ENCODE measurements around the gene SMYD4.
A peak's percentile ranks its signal among the peaks of the same experiment; 100 is the strongest.
"Not testable (repeated sequence)": the region's sequence is repeated elsewhere in the genome, so short reads cannot be mapped to it uniquely, and the experiment has no call there.

The SMYD4 gene

GRCh38 chr17:1829216-1829591 lies 498 bp downstream of the SMYD4 start:
- DNase-seq: no peak

DNA sequence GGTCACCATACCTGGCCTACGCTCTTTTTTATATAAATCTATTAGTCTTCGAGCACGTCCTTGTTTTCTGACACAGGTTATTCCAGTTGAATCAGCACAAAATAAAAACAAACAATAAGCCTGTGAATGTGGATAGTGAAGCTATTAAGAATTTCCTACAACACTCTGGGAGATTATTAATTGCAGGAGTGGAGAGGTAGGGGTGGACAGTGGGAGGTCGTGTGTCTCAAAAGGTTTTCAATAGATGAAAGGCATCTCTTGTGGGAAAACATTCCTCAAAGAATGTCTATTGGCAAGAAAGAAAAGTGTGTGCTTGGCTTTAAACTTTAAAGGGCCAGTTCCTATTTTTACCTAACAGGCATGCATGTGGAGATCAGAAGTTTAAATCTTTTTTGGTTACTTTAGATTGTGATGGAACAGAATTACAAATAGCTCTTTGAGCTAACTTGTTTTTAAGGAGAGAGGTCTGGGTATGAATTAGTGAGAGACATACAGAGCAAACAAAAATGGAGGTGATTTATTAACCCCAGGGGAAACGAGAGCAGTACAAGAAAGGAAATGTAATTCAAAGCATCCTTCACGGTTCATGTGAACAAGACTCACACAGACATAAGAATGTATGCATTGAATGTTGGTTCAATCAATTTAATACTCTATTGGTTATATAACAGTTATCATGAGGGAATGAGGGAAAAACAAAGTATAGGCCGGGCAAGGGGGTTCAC lies 9.0 kb downstream of the SMYD4 start:
- peak; percentile 13 for DNase-seq

DNA sequence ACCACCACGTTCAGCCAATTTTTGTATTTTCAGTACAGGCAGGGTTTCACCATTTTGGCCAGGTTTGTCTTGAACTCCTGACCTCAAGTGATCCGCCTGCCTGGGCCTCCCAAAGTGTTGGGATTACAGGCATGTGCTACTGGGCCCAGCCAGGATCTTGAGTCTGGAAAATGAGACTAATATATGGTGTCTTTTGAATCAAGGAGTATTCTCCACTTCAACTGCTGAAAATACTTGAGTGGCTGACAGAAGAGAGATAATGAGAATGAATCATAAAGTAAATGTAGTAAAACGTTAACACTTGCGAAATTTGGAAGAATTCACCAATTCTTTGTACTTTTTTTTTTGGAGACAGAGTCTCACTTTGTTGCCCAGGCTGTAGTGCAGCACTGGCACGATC lies 16.6 kb downstream of the SMYD4 start:
- no peak for DNase-seq

DNA sequence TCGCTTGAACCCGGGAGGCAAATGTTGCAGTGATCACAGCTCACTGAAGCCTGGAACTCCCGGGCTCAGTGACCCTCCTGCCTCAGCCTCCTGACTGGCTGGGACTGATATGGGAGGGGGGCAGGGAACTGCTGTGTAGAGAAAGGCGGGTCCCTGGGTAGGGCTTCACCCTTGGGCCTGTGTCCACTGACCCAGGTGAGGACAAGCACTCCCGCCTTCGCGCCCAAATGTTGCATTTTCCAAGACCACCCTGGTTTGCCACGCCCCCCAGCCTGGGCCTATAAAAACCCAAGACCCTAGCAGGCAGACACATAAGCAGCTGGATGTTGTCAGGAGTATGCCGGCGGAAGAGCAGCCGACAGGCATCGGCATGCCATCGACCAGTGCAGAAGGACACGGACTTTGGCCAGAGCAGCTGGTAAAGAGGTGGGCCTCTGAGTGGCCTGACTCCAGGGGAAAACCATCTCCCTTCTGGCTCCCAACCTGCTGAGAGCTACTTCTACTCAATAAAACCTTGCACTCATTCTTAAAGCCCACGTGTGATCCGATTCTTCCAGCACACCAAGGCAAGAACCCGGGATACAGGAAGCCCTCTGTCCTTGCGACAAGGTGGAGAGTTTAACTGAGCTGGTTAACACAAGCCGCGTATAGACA lies 19.1 kb downstream of the SMYD4 start:
- DNase-seq: no peak

GRCh38 chr17:1809815-1810214 lies 19.9 kb downstream of the SMYD4 start:
- not testable (repeated sequence) for DNase-seq

DNA sequence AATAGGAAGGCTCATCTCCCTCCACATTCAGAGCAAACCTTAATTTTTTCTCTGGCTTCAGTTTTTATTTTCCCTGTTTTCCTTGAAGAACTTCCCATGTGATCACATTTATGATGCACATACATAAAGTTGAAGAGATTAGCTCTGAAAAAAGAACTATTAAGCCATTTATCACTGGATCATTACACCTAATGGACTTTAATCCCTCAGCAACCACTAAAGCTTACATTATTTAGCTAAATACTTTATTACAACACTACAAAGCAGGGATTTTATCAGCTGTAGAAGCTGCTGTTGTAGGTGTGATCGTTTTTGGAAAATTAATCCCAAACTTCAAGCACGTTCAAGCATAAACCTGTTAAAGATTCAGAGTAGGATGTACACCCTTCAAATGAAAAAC lies 21.1 kb downstream of the SMYD4 start:
- DNase-seq: no peak

- no peak for DNase-seq
These were observed 21.8 kb downstream of the SMYD4 start for GRCh38 chr17:1807890-1808289.

- DNase-seq: no peak
These were observed 26.4 kb downstream of the SMYD4 start for GRCh38 chr17:1803280-1803679.

GRCh38 chr17:1802429-1802828 lies 27.3 kb downstream of the SMYD4 start:
- DNase-seq: no peak

DNA sequence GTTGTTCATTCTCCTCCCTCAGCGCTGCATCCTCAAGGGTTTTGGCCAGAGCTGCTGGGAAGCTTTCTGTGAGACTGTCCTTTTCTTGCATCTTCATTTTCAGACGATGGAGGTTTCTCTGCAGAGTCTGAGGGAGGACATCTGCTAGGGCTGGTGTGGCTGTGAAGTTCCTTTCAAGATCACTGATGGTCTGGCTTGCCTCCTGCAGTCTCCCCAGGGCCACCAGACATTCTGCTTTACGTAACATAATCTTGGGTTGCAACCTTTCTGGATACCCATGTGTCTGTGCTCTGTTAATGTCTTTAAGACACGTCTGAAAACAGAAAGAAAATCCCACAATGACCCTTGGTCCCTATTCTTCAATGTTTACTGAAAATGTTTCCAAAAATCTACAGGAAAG lies 29.0 kb downstream of the SMYD4 start:
- no peak for DNase-seq

DNA sequence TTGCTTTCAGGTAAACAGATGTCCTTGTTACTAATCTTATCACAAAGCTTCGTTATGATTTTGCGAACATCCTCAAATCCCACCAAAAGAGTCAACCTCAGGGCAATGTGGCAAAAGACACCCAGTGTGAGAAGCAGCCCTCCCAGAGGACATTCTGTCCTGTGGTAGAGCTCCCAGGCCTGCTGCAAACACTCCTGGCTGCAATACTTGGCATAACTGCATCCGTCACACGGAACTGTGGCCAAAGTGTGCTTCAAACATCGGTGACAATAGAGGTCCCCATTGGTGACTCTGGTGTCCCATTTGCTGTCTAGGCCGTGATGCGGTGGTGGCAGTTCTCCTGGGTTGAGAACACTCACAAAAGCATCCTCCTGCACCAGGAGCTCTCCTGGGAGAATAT lies 29.5 kb downstream of the SMYD4 start:
- DNase-seq: no peak

DNA sequence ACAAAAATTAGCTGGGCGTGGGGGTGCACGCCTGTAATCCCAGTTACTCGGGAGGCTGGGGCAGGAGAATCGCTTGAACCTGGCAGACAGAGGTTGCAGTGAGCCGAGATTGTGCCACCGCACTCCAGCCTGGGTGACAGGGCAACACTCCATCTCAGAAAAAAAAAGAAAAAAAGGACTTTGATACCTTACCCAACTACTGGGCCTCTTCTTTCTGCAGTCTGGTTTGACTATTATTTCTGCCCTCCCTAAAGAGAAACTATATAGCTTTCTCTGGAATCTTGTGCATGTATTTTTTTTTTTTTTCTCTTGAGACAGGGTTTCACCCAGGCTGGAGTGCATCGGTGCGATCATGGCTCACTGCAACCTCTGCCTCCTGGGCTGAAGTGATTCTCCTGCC lies 31.9 kb downstream of the SMYD4 start:
- not testable (repeated sequence) for DNase-seq

DNA sequence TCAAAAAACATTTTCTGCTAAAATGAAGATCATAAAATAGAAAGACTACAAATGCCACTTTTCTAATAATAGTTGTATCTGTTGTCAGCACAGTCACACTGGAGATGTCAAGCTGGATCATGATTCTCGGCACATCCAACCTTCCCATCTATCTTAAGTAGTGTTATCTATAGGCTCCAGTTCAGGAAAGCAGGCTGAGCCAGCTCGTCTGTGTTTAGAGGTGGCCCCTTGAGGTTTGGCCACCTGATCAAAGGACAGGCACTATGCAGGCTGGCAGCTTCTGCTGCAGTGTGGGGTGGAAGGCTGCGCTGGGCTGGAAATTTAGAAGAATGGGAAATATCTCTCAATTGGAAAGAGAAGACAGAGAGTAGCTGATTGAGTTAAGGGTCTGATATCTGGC lies 32.4 kb downstream of the SMYD4 start:
- DNase-seq: no peak

DNA sequence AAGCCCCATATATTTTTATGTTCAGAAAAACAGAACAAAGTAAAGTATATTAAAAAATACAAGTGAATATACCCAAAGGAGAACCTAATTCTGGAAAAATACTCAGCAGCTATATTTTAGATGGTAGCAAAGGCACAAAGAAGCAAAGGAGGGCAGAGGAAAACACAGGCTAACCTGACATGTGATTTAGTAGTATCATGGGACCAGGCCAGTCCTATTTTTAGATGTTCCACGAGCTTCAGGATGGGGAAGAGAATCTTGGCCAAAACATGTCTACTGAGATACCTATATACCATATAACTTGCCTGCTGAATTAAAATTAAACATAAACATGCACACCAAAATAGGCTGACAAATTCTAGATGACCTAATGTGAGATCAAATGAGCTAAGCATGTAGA lies 32.9 kb downstream of the SMYD4 start:
- DNase-seq: no peak

DNA sequence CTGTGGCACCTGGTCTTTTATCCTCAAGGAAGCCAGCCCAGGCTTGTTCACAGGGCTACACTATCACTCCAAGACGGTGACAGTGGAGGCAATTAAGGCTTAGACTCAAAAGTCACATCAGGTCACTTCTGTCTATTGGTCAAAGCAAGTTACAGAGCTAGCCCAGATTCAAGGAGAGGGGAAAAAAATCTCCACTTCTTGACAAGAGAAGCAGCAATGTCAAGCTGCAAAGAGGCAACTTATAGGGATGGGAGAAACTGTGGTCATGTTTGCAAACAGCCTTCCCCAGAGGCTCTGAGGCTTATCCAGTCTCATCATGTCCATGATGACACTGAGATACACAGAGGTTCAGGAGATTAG lies 36.3 kb downstream of the SMYD4 start:
- no peak for DNase-seq

GRCh38 chr17:1792495-1793446 lies 36.9 kb downstream of the SMYD4 start:
- no peak for DNase-seq

DNA sequence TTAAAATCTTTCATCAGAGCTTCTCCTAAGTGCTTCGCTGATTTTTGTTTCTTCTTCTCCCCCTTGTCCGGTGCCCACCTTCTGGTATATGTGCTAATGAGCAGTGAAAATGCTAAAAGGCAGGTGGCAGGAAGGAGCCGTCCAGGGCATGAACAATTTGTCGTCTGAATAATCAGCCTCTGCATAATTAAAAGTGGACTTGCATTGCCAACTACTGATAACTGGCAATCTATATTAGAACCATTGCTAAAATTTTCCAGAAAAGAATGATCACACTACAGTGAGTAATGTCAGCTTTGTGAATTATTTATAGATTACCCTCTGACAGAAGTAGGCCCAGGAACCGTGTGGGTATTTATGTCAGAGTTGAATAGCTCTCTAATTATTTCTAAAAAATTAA lies 39.8 kb downstream of the SMYD4 start:
- DNase-seq: no peak

GRCh38 chr17:1787301-1787902 lies 42.3 kb downstream of the SMYD4 start:
- peak; percentile 86 for DNase-seq

DNA sequence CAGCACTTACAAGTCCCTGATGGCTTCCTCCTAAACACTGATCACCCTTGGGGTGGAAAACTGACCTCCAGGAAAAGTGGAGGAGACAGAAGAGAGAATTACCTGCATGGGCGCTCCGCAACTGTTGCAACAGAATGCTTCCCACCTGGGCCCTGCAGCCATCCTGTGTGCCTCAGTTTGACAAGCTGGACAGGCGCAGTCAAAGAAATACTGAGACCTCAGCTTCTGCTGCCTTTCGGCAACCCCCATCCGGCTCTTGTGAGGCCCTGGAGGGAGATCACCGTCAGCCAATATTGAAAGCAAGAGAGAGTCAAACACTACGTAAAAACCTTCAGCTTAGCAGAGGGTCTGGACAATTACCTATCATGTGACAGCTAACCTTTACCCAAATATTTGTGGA lies 43.0 kb downstream of the SMYD4 start:
- no peak for DNase-seq

GRCh38 chr17:1785930-1786329 lies 43.8 kb downstream of the SMYD4 start:
- no peak for DNase-seq

DNA sequence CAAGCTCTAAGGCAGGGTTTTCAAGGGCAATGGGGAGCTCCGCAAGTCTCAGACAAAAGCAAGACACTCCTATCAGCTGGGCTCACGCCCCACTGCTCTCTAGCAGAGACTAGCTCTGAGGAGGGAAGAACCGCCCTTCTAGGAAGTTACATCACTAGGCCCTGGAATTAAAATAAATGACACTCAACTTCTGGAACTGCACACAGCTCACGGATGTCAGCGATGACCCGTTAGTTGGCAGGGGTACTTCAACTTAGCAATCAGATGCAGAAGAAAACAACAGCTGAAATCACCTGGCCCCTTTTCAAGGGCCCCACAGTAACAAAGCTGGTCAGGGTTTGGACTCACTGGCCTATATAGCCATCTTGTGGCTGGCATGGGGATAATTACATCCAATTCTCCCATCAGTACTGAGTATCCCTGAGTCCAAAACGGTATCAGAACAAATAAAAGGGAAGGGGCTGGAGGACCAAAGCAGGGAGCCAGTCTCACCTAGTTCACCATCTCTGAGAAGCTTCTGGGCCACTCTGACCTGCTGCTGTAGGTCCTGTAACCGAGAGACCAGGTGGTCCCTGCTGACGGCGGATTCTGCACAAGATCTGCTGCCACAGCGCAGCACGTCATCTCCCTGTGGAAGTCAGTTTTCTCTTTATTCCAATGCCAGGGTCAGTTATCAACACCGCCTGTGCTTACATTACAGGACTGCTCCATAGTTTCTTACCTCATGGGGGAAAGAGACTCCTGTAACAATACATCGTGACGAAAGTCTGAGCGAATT lies 45.7 kb downstream of the SMYD4 start:
- DNase-seq: peak; percentile 74

DNA sequence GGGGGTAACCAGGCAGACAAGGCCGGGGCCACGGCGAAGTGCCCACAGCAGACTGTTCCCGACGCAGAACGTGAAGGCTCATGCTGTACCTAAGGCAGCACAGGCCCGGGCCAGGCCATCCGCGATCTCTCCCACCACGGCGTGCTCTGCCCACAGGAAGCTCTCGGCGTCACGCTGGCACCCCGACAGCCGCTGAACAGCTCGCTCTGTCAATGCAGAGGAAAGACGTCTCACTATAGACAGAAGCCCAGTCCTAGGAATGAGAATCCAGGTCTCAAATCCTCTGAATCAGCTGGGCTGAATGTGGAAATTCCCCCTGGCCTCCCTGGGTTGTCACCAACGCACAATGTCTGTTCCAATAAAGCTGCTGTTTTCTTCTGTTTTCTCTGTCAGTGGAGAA lies 46.4 kb downstream of the SMYD4 start:
- no peak for DNase-seq

GRCh38 chr17:1782171-1782567 lies 47.5 kb downstream of the SMYD4 start:
- DNase-seq: no peak
